ENCODE measurements around the gene PDHX.

DNA sequence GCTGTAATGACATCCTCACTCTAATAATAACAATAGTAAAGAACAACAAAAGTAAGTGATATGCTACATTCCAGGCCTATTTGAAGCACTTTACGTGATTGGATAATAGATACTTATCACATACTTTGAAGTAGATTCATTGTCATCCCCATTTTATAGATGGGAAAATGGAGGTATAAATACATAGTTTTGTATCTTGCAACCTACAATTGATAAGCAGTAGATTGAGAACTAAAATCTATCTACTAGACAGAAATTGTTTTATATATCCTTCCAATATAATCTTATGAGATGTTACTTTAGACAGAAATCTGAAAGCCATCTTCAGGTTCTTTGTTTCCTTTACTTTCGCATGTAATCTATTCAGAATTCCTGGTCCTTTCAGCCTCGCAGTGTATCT, 118.0 kb downstream of the PDHX start:
- TF ChIP-seq GATA1 (IDR thresholded peaks at IDR 0.05; ENCODE audit: low read depth, low read length) (no peak), POLR2A (IDR thresholded peaks at IDR 0.05; ENCODE audit: low read length) (no peak)
